ENCODE data around the gene GPR137. TPM values are rescaled to one million over a fixed set of nuclear protein-coding genes. Genes with fewer than 3 reads are reported as not detected.

GPR137 gene
- total and polyA plus RNA-seq, 7 donors: 12.2 to 35.0 (median 17.4) TPM

GRCh38 chr11:64258946-64259532, 26.6 kb upstream of the GPR137 start:
- peaks cover 7 to 79% (median 51%) of the 10 kb centered on the region in 4 donors for H3K36me3 ChIP-seq

GRCh38 chr11:64259533-64260067, 26.0 kb upstream of the GPR137 start:
- H3K4me3 ChIP-seq: no peak overlapping the region
- H3K27ac ChIP-seq: no peak overlapping the region
- TF ChIP-seq EP300 (IDR thresholded peaks at IDR 0.05): no peak
- no peak for TF ChIP-seq POLR2AphosphoS5 (IDR thresholded peaks at IDR 0.05)
- TF ChIP-seq POLR2A (IDR thresholded peaks at IDR 0.05): no peak
- no peak for TF ChIP-seq CTCF (IDR thresholded peaks at IDR 0.05)
- no peaks in the 10 kb centered on the region for H3K9me3 ChIP-seq
- intact Hi-C loops (cut with DNase I): no loop called here
- H3K27me3 ChIP-seq: no peaks in the 10 kb centered on the region
- H3K36me3 ChIP-seq: peaks cover 7 to 79% (median 50%) of the 10 kb centered on the region in 4 donors
- H3K4me1 ChIP-seq: no peaks in the 10 kb centered on the region
- DNase-seq: no peak
- 76 to 77% methylated on average over 4 of the region's 4 CpGs for WGBS, 2 donors

More at GRCh38 chr11:64258946-64259532, 26.6 kb upstream of the GPR137 start:
- H3K9me3 ChIP-seq: no peaks in the 10 kb centered on the region
- H3K27ac ChIP-seq: no peak overlapping the region
- no peaks in the 10 kb centered on the region for H3K27me3 ChIP-seq
- intact Hi-C loops (cut with DNase I): no loop called here
- H3K4me1 ChIP-seq: no peaks in the 10 kb centered on the region
- no peak for DNase-seq
- 92 to 94% methylated on average over 32 of the region's 32 CpGs for WGBS, 2 donors
- H3K4me3 ChIP-seq: no peak overlapping the region
- no peak for TF ChIP-seq POLR2AphosphoS5 (IDR thresholded peaks at IDR 0.05)
- TF ChIP-seq POLR2A (IDR thresholded peaks at IDR 0.05): no peak
- no peak for TF ChIP-seq CTCF (IDR thresholded peaks at IDR 0.05)
- no peak for TF ChIP-seq EP300 (IDR thresholded peaks at IDR 0.05)

GRCh38 chr11:64260147-64260708, 25.4 kb upstream of the GPR137 start:
- no peaks in the 10 kb centered on the region for H3K4me1 ChIP-seq
- no peak for DNase-seq
- TF ChIP-seq EP300 (IDR thresholded peaks at IDR 0.05) (no peak), POLR2A (IDR thresholded peaks at IDR 0.05) (no peak)
- no peaks in the 10 kb centered on the region for H3K27me3 ChIP-seq
- H3K9me3 ChIP-seq: no peaks in the 10 kb centered on the region
- WGBS, 2 donors: 93 to 94% methylated on average over 6 of the region's 6 CpGs
- intact Hi-C loops (cut with DNase I): no loop called here
- no peak overlapping the region for H3K27ac ChIP-seq
- no peak overlapping the region for H3K4me3 ChIP-seq
- peaks cover 7 to 77% (median 49%) of the 10 kb centered on the region in 4 donors for H3K36me3 ChIP-seq

GRCh38 chr11:64261556-64262080, 24.0 kb upstream of the GPR137 start:
- Histone ChIP-seq H3K27me3 (no peaks in the 10 kb centered on the region), H3K9me3 (no peaks in the 10 kb centered on the region), H3K4me1 (no peaks in the 10 kb centered on the region), H3K36me3 (peaks cover 0 to 77% (median 49%) of the 10 kb centered on the region in 4 donors), H3K27ac (no peak overlapping the region), H3K4me3 (no peak overlapping the region)
- DNase-seq: no peak
- no peak for TF ChIP-seq CTCF (IDR thresholded peaks at IDR 0.05)
- no peak for TF ChIP-seq POLR2A (IDR thresholded peaks at IDR 0.05)
- TF ChIP-seq POLR2AphosphoS5 (IDR thresholded peaks at IDR 0.05): no peak
- TF ChIP-seq EP300 (IDR thresholded peaks at IDR 0.05): no peak
- WGBS, 2 donors: 91 to 95% methylated on average over 18 of the region's 18 CpGs
- intact Hi-C loops (cut with DNase I): no loop called here

- DNase-seq: no peak
- intact Hi-C loops (cut with DNase I): no loop called here
- no peak for TF ChIP-seq EP300 (IDR thresholded peaks at IDR 0.05)
- TF ChIP-seq POLR2A (IDR thresholded peaks at IDR 0.05): no peak
- no peak for TF ChIP-seq CTCF (IDR thresholded peaks at IDR 0.05)
- no peak for TF ChIP-seq POLR2AphosphoS5 (IDR thresholded peaks at IDR 0.05)
- H3K36me3 ChIP-seq: peaks cover 0 to 75% (median 47%) of the 10 kb centered on the region in 4 donors
- H3K4me3 ChIP-seq: no peak overlapping the region
- peaks cover 0 to 6% (median 5%) of the 10 kb centered on the region in 4 donors for H3K4me1 ChIP-seq
- H3K9me3 ChIP-seq: no peaks in the 10 kb centered on the region
- H3K27me3 ChIP-seq: no peaks in the 10 kb centered on the region
- WGBS, 2 donors: 94 to 96% methylated on average over 42 of the region's 42 CpGs
- H3K27ac ChIP-seq: no peak overlapping the region
Measured at GRCh38 chr11:64262271-64263002, 23.2 kb upstream of the GPR137 start.
